Calu3 (cell line): ENCODE results near the gene HAUS3. TPM values are rescaled to one million over a fixed set of nuclear protein-coding genes. Genes with fewer than 3 reads are reported as not detected.

Experiments
- Bru-seq: library from RNA; stranded (reverse); fragments of 400-500 nt; gene quantifications from one replicate; lab custom pipeline; 2021; lab: Mats Ljungman, UMichigan
- BruChase-seq, 2 experiments: library from RNA; stranded (reverse); fragments of 400-500 nt; gene quantifications; one replicate each; lab custom pipeline; 2021; lab: Mats Ljungman, UMichigan
- BruUV-seq: library from RNA; stranded (reverse); fragments of 400-500 nt; replicated peaks from 2 replicates; lab custom pipeline; 2021; lab: Mats Ljungman, UMichigan
- CTCF ChIA-PET: fragments of 300-600 bp; sonication (Branson Sonifier 250); formaldehyde crosslinking; loops from one replicate; lab custom pipeline; 2022; ENCODE audit warnings: antibody characterized with exemption; lab: Charles Lee
- DNase-seq: peaks from one replicate; pipeline ENCODE4 v3.0.0; 2022
- H3K27ac Mint-ChIP-seq: one replicate; pipeline ENCODE4 v1.8.0; 2022; ENCODE audit warnings: mixed read lengths; ENCODE audit not compliant: unreplicated experiment
- H3K27me3 Mint-ChIP-seq: one replicate; pipeline ENCODE4 v1.8.0; 2022; ENCODE audit warnings: mixed read lengths; ENCODE audit not compliant: unreplicated experiment
- H3K36me3 Mint-ChIP-seq: one replicate; pipeline ENCODE4 v1.8.0; 2022; ENCODE audit warnings: mild to moderate bottlenecking, moderate library complexity, mixed read lengths; ENCODE audit not compliant: insufficient read depth, unreplicated experiment
- H3K4me1 Mint-ChIP-seq: one replicate; pipeline ENCODE4 v1.8.0; 2022; ENCODE audit warnings: mild to moderate bottlenecking, low read depth, mixed read lengths; ENCODE audit not compliant: unreplicated experiment
- H3K4me3 Mint-ChIP-seq: one replicate; pipeline ENCODE4 v1.8.0; 2022; ENCODE audit warnings: mild to moderate bottlenecking, low read depth, moderate library complexity, mixed read lengths; ENCODE audit not compliant: unreplicated experiment
- H3K9me3 Mint-ChIP-seq: one replicate; pipeline ENCODE4 v1.8.0; 2022; ENCODE audit warnings: low read depth, mixed read lengths; ENCODE audit not compliant: unreplicated experiment
- CTCF ChIP-seq: fragments of 200-600 bp; IDR thresholded peaks from one replicate; pipeline ENCODE4 v1.8.0; 2022; ENCODE audit warnings: antibody characterized with exemption; ENCODE audit not compliant: unreplicated experiment
- intact Hi-C: fragments of 100-400 bp; cut with micrococcal nuclease; formaldehyde crosslinking; loops from one replicate; pipeline ENCODE4 v1.10.0; 2022; ENCODE audit not compliant: unreplicated experiment
- long read RNA-seq: library from polyadenylated mRNA; stranded (forward); transcript quantifications from one replicate; pipeline ENCODE4 v2.0.0, GENCODE V29; 2022
- total RNA-seq: library from RNA; stranded (reverse); gene quantifications from 2 replicates; pipeline ENCODE4 v1.2.3, GENCODE V29; 2022

The HAUS3 gene
- total RNA-seq (12.9 and 13.4 TPM in 2 replicates), Bru-seq, nascent RNA (percentile 78 among the genes with signal in this experiment), BruChase-seq, experiment 1, labeled RNA remaining after a 6-hour chase (percentile 80 among the genes with signal in this experiment), BruChase-seq, experiment 2, labeled RNA remaining after a 2-hour chase (percentile 94 among the genes with signal in this experiment)
- long read RNA-seq, full-length matches to known transcripts = 8 of 32 reads
- long read RNA-seq, partial matches to known transcripts = 21 of 32 reads
- long read RNA-seq, other reads (novel, unspliced or antisense) = 3 of 32 reads

GRCh38 chr4:2241410-2242353 lies at the start of gene HAUS3, which contains the start of gene POLN:
HAUS3 (minus strand) TSS chr4:2242121; CDS start chr4:2240946, 1,175 bp downstream.
POLN (minus strand) TSS chr4:2242121; CDS start chr4:2229231, 12,890 bp downstream.
- H3K4me1 Mint-ChIP-seq = peaks cover 30% of the 10 kb centered on the region
- peaks cover 14% of the 10 kb centered on the region for H3K27me3 Mint-ChIP-seq
- no peaks in the 10 kb centered on the region for H3K9me3 Mint-ChIP-seq
- CTCF ChIA-PET = interaction anchor here (0.6 to 1.3 kb wide), 3 partner anchors 21 to 171 kb away, joined by 3 to 6 read pairs (median 5); no protein-coding TSS in a partner anchor
- intact Hi-C loops = no loop called here
- H3K27ac Mint-ChIP-seq = peak within 1 kb of the TSS; percentile 37
- TF ChIP-seq CTCF = no peak
- H3K4me3 Mint-ChIP-seq = peak within 1 kb of the TSS; percentile 87
- peak; percentile 95 for DNase-seq
- BruUV-seq = no TSS peak
- peaks cover 26% of the 10 kb centered on the region for H3K36me3 Mint-ChIP-seq

DNA sequence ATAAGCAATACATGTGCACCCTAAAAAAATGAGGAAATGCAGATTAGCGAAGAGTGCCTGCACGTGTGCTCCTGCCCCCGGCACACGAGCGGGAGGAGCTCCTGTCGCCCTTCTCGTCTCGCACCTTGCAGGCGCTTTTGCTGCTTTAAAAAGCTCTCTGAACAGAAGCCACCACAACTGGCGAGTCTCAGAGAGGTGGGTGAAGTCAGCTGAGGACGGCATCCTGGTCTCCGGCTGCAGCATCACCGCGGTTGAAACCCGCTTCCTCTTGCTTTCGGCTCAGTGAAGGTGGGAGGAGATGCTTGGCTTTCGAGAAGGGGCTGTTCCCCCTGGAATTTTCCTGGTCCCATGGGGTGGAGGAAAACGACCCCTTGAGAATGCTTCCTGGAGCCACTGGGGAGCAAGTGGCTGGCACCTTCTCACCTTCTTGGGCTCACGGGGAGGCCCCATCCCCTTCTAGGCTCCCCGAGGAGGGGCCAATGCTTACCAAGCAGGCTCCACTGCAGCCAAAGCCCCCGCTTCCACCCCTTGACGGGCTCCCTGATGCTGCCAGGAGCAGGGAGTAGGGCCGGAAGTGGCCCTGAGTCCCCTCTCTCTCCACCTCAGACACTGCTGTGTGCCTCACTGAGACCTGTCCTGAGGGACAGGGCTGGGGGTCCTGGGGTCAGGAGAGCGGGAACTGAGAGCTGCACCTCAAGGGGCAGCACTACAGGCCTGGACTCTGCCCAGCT lies 49.2 kb upstream of the HAUS3 start:
- H3K4me3 Mint-ChIP-seq = no peak overlapping the region
- no peaks in the 10 kb centered on the region for H3K27me3 Mint-ChIP-seq
- H3K9me3 Mint-ChIP-seq = no peaks in the 10 kb centered on the region
- H3K27ac Mint-ChIP-seq = no peak overlapping the region
- DNase-seq = no peak
- BruUV-seq = no TSS peak
- no peak for TF ChIP-seq CTCF
- intact Hi-C loops = no loop called here
- CTCF ChIA-PET = interaction anchor here (0.6 kb wide), 1 partner anchor 233 kb away, joined by 5 read pairs; no protein-coding TSS in a partner anchor
- no peaks in the 10 kb centered on the region for H3K36me3 Mint-ChIP-seq
- H3K4me1 Mint-ChIP-seq = no peaks in the 10 kb centered on the region

DNA sequence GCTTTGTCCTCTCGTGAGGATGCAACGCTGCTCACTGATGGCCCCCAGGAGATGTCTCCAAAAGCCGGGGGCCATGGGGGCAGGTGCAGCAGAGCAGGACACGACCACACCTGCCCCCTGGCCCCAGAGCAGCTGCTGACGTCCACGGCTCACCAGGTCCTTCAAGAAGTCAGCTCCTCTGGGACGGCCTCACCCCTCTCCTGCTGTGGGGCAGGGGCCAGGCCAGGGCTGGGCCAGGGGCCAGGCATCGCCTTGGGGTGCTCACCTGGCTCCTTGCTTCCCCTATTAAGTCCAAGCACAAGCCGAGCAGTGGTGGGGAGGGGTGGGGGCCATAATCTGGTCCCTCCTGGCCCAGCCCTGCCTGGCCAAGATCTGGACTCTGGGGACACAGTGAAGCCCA lies 48.6 kb upstream of the HAUS3 start:
- no peaks in the 10 kb centered on the region for H3K4me1 Mint-ChIP-seq
- no peaks in the 10 kb centered on the region for H3K27me3 Mint-ChIP-seq
- intact Hi-C loops = no loop called here
- no TSS peak for BruUV-seq
- no peak overlapping the region for H3K27ac Mint-ChIP-seq
- no peaks in the 10 kb centered on the region for H3K9me3 Mint-ChIP-seq
- no peak for DNase-seq
- H3K4me3 Mint-ChIP-seq = no peak overlapping the region
- H3K36me3 Mint-ChIP-seq = no peaks in the 10 kb centered on the region
- no peak for TF ChIP-seq CTCF
- CTCF ChIA-PET = interaction anchor here (0.6 kb wide), 1 partner anchor 233 kb away, joined by 5 read pairs; no protein-coding TSS in a partner anchor

DNA sequence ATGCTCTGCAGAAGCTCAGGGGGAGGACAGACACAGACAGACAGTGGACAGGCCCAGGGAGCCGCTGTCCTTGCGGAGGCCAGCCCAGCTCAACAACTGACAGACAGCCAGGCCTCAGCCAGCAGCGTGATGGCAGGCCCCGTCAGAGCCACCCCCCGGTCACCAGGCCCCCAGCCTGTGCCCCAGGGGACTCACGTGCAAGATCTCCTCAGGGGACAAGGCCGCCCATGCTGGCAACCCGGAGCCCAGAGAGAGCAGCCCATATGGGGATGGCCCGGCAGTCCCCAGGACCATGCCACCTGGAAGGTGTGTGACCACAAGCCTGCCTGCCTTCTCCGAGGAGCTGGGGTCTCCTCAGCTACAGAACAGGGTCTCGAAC lies 48.0 kb upstream of the HAUS3 start:
- Mint-ChIP-seq H3K27me3 (no peaks in the 10 kb centered on the region), H3K27ac (no peak overlapping the region), H3K36me3 (no peaks in the 10 kb centered on the region), H3K4me3 (no peak overlapping the region), H3K9me3 (no peaks in the 10 kb centered on the region), H3K4me1 (no peaks in the 10 kb centered on the region)
- no peak for DNase-seq
- intact Hi-C loops = loop anchor here (10.0 kb wide), 1 partner anchor 45 kb away; no protein-coding TSS in a partner anchor
- no TSS peak for BruUV-seq
- CTCF ChIA-PET = no interaction called here
- TF ChIP-seq CTCF = no peak
